Measurements from ENCODE around the gene ZNF845. TPM values are rescaled to one million over a fixed set of nuclear protein-coding genes. Genes with fewer than 3 reads are reported as not detected.

ZNF845 gene
- total RNA-seq (2022) (3.8 and 5.7 TPM in 2 replicates), Bru-seq, nascent RNA (percentile 61 among the genes with signal in this experiment), BruChase-seq, experiment 1, labeled RNA remaining after a 6-hour chase (percentile 56 among the genes with signal in this experiment), BruChase-seq, experiment 2, labeled RNA remaining after a 2-hour chase (percentile 67 among the genes with signal in this experiment)
- long read RNA-seq, full-length matches to known transcripts: 16 of 18 reads
- long read RNA-seq, partial matches to known transcripts: 1 of 18 reads
- long read RNA-seq, other reads (novel, unspliced or antisense): 1 of 18 reads

- peaks cover 8% of the 10 kb centered on the region for H3K9me3 Mint-ChIP-seq (ENCODE audit: unreplicated experiment)
- H3K27me3 Mint-ChIP-seq (ENCODE audit: insufficient read depth, unreplicated experiment): no peaks in the 10 kb centered on the region
- peak; percentile 96 for DNase-seq (ENCODE audit: unreplicated experiment)
- H3K4me1 Mint-ChIP-seq (ENCODE audit: insufficient read depth, unreplicated experiment): peaks cover 7% of the 10 kb centered on the region
- intact Hi-C loops (cut with micrococcal nuclease): loop anchor here (1.0 to 5.0 kb wide), 2 partner anchors 34 to 598 kb away; partner anchors contain the start of genes ZNF525 and ZNF611
- BruUV-seq (replicated peaks): TSS peak; percentile 81
- ChIA-PET CTCF (interaction anchor here (0.6 kb wide), 1 partner anchor 360 kb away, joined by 4 read pairs; no protein-coding TSS in a partner anchor), POLR2A (interaction anchor here (0.5 to 1.3 kb wide), 8 partner anchors 33 to 651 kb away, joined by 3 to 12 read pairs (median 4); partner anchors contain the start of genes ZNF761 and ZNF765)
- TF ChIP-seq CTCF (IDR thresholded peaks at IDR 0.05; ENCODE audit: unreplicated experiment): no peak
- H3K27ac Mint-ChIP-seq (ENCODE audit: low read depth, unreplicated experiment): peak within 1 kb of the TSS; percentile 84
- no peaks in the 10 kb centered on the region for H3K36me3 Mint-ChIP-seq (ENCODE audit: insufficient read depth, unreplicated experiment)
- H3K4me3 Mint-ChIP-seq (ENCODE audit: unreplicated experiment): peak within 1 kb of the TSS; percentile 86
These were observed at the start of gene ZNF845 for GRCh38 chr19:53333463-53334449. ZNF845 (plus strand) TSS chr19:53333749; CDS start chr19:53341308, 7,559 bp downstream.

GRCh38 chr19:53285087-53285486 is 48.5 kb upstream of the ZNF845 start:
- BruUV-seq (replicated peaks): no TSS peak
- no peaks in the 10 kb centered on the region for H3K4me1 Mint-ChIP-seq (ENCODE audit: insufficient read depth, unreplicated experiment)
- H3K27me3 Mint-ChIP-seq (ENCODE audit: insufficient read depth, unreplicated experiment): no peaks in the 10 kb centered on the region
- H3K27ac Mint-ChIP-seq (ENCODE audit: low read depth, unreplicated experiment): no peak overlapping the region
- no peak overlapping the region for H3K4me3 Mint-ChIP-seq (ENCODE audit: unreplicated experiment)
- ChIA-PET POLR2A (no interaction called here), CTCF (no interaction called here)
- H3K9me3 Mint-ChIP-seq (ENCODE audit: unreplicated experiment): peaks cover 12% of the 10 kb centered on the region
- no peaks in the 10 kb centered on the region for H3K36me3 Mint-ChIP-seq (ENCODE audit: insufficient read depth, unreplicated experiment)
- intact Hi-C loops (cut with micrococcal nuclease): no loop called here
- DNase-seq (ENCODE audit: unreplicated experiment): no peak
- TF ChIP-seq CTCF (IDR thresholded peaks at IDR 0.05; ENCODE audit: unreplicated experiment): no peak

GRCh38 chr19:53290758-53291549 is 42.6 kb upstream of the ZNF845 start:
- no peak for DNase-seq (ENCODE audit: unreplicated experiment)
- Mint-ChIP-seq H3K36me3 (ENCODE audit: insufficient read depth, unreplicated experiment) (no peaks in the 10 kb centered on the region), H3K4me1 (ENCODE audit: insufficient read depth, unreplicated experiment) (no peaks in the 10 kb centered on the region), H3K27ac (ENCODE audit: low read depth, unreplicated experiment) (no peak overlapping the region), H3K9me3 (ENCODE audit: unreplicated experiment) (peaks cover 25% of the 10 kb centered on the region), H3K4me3 (ENCODE audit: unreplicated experiment) (no peak overlapping the region), H3K27me3 (ENCODE audit: insufficient read depth, unreplicated experiment) (no peaks in the 10 kb centered on the region)
- ChIA-PET POLR2A (no interaction called here), CTCF (interaction anchor here (0.6 kb wide), 1 partner anchor 456 kb away, joined by 4 read pairs; no protein-coding TSS in a partner anchor)
- intact Hi-C loops (cut with micrococcal nuclease): no loop called here
- TF ChIP-seq CTCF (IDR thresholded peaks at IDR 0.05; ENCODE audit: unreplicated experiment): no peak
- no TSS peak for BruUV-seq (replicated peaks)
